ENCODE measurements around the gene TMEM132E. TPM values are rescaled to one million over a fixed set of nuclear protein-coding genes. Genes with fewer than 3 reads are reported as not detected.

TMEM132E gene
- total and polyA plus RNA-seq, 7 donors, result 0.01 to 0.26 (median 0.03) TPM; not detected in 4

Other genes with a start within 250 kb of the TMEM132E start
- gene CCL13, start 223.1 kb upstream of the TMEM132E start, total RNA-seq, result 1 to 10 TPM in 1 of 4 donors, under 1 TPM in 1, not detected in 2; 0.73 to 1.2 TPM
- gene CCL13, start 223.1 kb upstream of the TMEM132E start, polyA plus RNA-seq, result under 1 TPM; 0.10 to 0.27 (median 0.20) TPM
- not detected for gene CCL1, start 216.3 kb upstream of the TMEM132E start, total RNA-seq
- not detected for gene CCL1, start 216.3 kb upstream of the TMEM132E start, polyA plus RNA-seq

Measured in psoas muscle (tissue), 7 donors.